Astrocyte (in vitro differentiated cells and primary cell): ENCODE measurements around the gene APBB3. TPM values are rescaled to one million over a fixed set of nuclear protein-coding genes. Genes with fewer than 3 reads are reported as not detected.

Experiments
- DNase-seq: peaks from one replicate; pipeline ENCODE4 v3.0.0-alpha.2; 2010; ENCODE audit warnings: low read depth
- FAIRE-seq: peaks from 2 replicates; lab custom pipeline; 2011; peaks lifted over from hg19 to GRCh38; lab: Jason Lieb, UNC
- H2AFZ ChIP-seq: 2 replicates; pipeline ENCODE4 v1.6.0; 2012; ENCODE audit warnings: low read depth, low read length, inconsistent platforms
- H3K27ac ChIP-seq: 2 replicates; pipeline ENCODE4 v1.5.1; 2011; ENCODE audit warnings: low read depth, low read length, inconsistent platforms
- H3K27me3 ChIP-seq: 2 replicates; pipeline ENCODE4 v1.6.0; 2011; ENCODE audit warnings: low read length, inconsistent platforms; ENCODE audit not compliant: insufficient read depth
- H3K36me3 ChIP-seq: 2 replicates; pipeline ENCODE4 v1.5.1; 2011; ENCODE audit warnings: low read length, inconsistent platforms; ENCODE audit not compliant: insufficient read depth
- H3K4me1 ChIP-seq: 2 replicates; pipeline ENCODE4 v1.5.1; 2011; ENCODE audit warnings: low read length, inconsistent platforms; ENCODE audit not compliant: insufficient read depth
- H3K4me2 ChIP-seq: 2 replicates; pipeline ENCODE4 v1.6.0; 2012; ENCODE audit warnings: low read length, inconsistent platforms
- H3K4me3 ChIP-seq: 2 replicates; pipeline ENCODE4 v1.5.1; 2011; ENCODE audit warnings: low read depth, mild to moderate bottlenecking, low read length, inconsistent platforms; ENCODE audit not compliant: insufficient read depth
- H3K79me2 ChIP-seq: 2 replicates; pipeline ENCODE4 v1.6.0; 2012; ENCODE audit warnings: mild to moderate bottlenecking, low read length, inconsistent platforms; ENCODE audit not compliant: insufficient read depth
- H3K9ac ChIP-seq: 2 replicates; pipeline ENCODE4 v1.6.0; 2012; ENCODE audit warnings: mild to moderate bottlenecking, low read length, inconsistent platforms
- H3K9me3 ChIP-seq: 2 replicates; pipeline ENCODE4 v1.5.1; 2012; ENCODE audit warnings: low read depth, mild to moderate bottlenecking, low read length, inconsistent platforms; ENCODE audit not compliant: insufficient read depth
- H4K20me1 ChIP-seq: 2 replicates; pipeline ENCODE4 v1.6.0; 2012; ENCODE audit warnings: low read length, inconsistent platforms; ENCODE audit not compliant: insufficient read depth
- H3K27ac Mint-ChIP-seq: one replicate; pipeline ENCODE4 v1.8.0; 2021; ENCODE audit warnings: mild to moderate bottlenecking, mixed read lengths; ENCODE audit not compliant: unreplicated experiment
- H3K27me3 Mint-ChIP-seq: one replicate; pipeline ENCODE4 v1.8.0; 2021; ENCODE audit warnings: low read depth, mixed read lengths; ENCODE audit not compliant: unreplicated experiment
- H3K36me3 Mint-ChIP-seq: one replicate; pipeline ENCODE4 v1.8.0; 2021; ENCODE audit warnings: low read depth, mixed read lengths; ENCODE audit not compliant: unreplicated experiment
- H3K4me1 Mint-ChIP-seq: one replicate; pipeline ENCODE4 v1.8.0; 2021; ENCODE audit warnings: low read depth, mixed read lengths; ENCODE audit not compliant: unreplicated experiment
- H3K4me3 Mint-ChIP-seq: one replicate; pipeline ENCODE4 v1.8.0; 2021; ENCODE audit warnings: mild to moderate bottlenecking, moderate library complexity, mixed read lengths; ENCODE audit not compliant: unreplicated experiment
- H3K9me3 Mint-ChIP-seq: one replicate; pipeline ENCODE4 v1.8.0; 2021; ENCODE audit warnings: mild to moderate bottlenecking, mixed read lengths; ENCODE audit not compliant: unreplicated experiment
- EZH2 ChIP-seq: IDR thresholded peaks from 2 replicates; pipeline ENCODE4 v1.6.1; 2012; ENCODE audit warnings: mild to moderate bottlenecking, low read length, inconsistent platforms; ENCODE audit not compliant: insufficient read depth
- total RNA-seq: library from RNA; stranded (reverse); gene quantifications from 2 replicates; pipeline ENCODE4 v1.2.1, GENCODE V29; 2021
- TF ChIP-seq, protein P1 (sequence below): IDR thresholded peaks from 2 replicates; pipeline ENCODE4 v1.5.1; 2011; ENCODE audit warnings: low read depth, mild to moderate bottlenecking, inconsistent platforms, low read length, moderate library complexity; ENCODE audit not compliant: insufficient read depth

APBB3 gene
- total RNA-seq, 1 donor from 2014 or later: 20.4 TPM

DNA sequence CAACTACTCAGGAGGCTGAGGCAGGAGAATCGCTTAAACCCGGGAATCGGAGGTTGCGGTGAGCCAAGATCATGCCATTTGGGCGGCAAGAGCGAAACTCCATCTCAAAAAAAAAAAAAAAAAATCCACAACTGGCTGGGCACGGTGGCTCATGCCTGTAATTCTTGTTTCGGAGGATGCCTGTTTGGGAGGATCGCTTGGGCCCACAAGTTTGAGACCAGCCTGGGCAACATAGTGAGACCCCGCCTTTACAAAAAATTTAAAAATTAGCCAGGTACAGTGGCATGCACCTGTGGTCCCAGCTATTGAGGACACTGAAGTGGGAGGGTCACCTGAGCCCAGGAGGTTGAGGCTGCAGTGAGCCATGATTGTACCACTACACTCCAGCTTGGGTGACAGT is 18.8 kb downstream of the APBB3 start:
- Histone ChIP-seq H3K9me3 (no peaks in the 10 kb centered on the region), H4K20me1 (peaks cover 28% of the 10 kb centered on the region), H3K36me3 (peaks cover 21% of the 10 kb centered on the region), H2AFZ (no peak overlapping the region), H3K4me3 (no peak overlapping the region), H3K27ac (no peak overlapping the region), H3K27me3 (no peaks in the 10 kb centered on the region), H3K4me2 (no peak overlapping the region), H3K9ac (no peak overlapping the region), H3K79me2 (no peaks in the 10 kb centered on the region), H3K4me1 (peaks cover 15% of the 10 kb centered on the region)
- Mint-ChIP-seq H3K9me3 (no peaks in the 10 kb centered on the region), H3K4me1 (peaks cover 22% of the 10 kb centered on the region), H3K27me3 (no peaks in the 10 kb centered on the region), H3K27ac (no peak overlapping the region), H3K36me3 (peaks cover 23% of the 10 kb centered on the region), H3K4me3 (no peak overlapping the region)
- no peak for DNase-seq
- TF ChIP-seq EZH2: no peak
- TF ChIP-seq, protein P1, sequence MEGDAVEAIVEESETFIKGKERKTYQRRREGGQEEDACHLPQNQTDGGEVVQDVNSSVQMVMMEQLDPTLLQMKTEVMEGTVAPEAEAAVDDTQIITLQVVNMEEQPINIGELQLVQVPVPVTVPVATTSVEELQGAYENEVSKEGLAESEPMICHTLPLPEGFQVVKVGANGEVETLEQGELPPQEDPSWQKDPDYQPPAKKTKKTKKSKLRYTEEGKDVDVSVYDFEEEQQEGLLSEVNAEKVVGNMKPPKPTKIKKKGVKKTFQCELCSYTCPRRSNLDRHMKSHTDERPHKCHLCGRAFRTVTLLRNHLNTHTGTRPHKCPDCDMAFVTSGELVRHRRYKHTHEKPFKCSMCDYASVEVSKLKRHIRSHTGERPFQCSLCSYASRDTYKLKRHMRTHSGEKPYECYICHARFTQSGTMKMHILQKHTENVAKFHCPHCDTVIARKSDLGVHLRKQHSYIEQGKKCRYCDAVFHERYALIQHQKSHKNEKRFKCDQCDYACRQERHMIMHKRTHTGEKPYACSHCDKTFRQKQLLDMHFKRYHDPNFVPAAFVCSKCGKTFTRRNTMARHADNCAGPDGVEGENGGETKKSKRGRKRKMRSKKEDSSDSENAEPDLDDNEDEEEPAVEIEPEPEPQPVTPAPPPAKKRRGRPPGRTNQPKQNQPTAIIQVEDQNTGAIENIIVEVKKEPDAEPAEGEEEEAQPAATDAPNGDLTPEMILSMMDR: no peak
- no peak for FAIRE-seq

DNA sequence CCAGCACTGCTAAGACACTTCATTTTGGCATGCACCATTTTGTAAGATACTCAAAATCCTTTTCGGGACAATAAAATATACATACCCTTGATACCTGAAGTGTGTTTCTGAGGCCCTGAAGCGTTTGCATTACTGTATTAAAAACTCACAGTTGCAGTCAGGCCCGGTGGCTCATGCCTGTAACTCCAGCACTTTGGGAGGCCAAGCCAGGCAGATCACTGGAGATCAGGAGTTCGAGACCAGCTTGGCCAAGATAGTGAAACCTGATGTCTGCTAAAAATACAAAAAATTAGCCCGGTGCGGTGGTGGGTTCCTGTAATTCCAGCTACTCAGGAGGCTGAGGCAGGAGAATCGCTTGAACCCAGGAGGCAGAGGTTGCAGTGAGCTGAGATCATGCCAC is 19.4 kb downstream of the APBB3 start:
- peaks cover 22% of the 10 kb centered on the region for H3K4me1 Mint-ChIP-seq
- no peak for FAIRE-seq

DNA sequence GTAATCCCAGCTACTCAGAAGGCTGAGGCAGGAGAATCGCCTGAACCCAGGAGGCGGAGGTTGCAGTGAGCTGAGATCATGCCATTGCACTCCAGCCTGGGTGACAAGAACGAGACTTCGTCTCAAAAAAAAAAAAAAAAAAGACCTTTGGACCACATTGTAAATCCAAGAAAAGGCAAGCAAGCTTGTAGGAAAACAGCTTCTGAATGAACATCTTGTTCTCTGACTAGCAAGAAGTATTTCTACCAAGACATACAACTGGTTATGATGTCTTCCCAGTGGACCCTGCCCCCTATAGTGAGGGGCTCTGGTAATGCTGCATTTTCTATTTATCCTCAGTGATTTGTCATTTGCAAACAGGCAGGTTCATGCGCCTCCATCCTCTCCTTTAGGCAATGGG is 21.4 kb downstream of the APBB3 start:
- FAIRE-seq: no peak
- Histone ChIP-seq H3K27me3 (no peaks in the 10 kb centered on the region), H3K79me2 (no peaks in the 10 kb centered on the region), H4K20me1 (peaks cover 2% of the 10 kb centered on the region), H3K4me2 (no peak overlapping the region), H3K36me3 (peaks cover 12% of the 10 kb centered on the region), H2AFZ (no peak overlapping the region), H3K4me3 (no peak overlapping the region), H3K27ac (no peak overlapping the region), H3K9ac (no peak overlapping the region), H3K9me3 (no peaks in the 10 kb centered on the region), H3K4me1 (peaks cover 9% of the 10 kb centered on the region)
- DNase-seq: no peak
- Mint-ChIP-seq H3K36me3 (peaks cover 12% of the 10 kb centered on the region), H3K4me1 (peaks cover 4% of the 10 kb centered on the region), H3K9me3 (no peaks in the 10 kb centered on the region), H3K27me3 (no peaks in the 10 kb centered on the region), H3K27ac (no peak overlapping the region), H3K4me3 (no peak overlapping the region)
- TF ChIP-seq EZH2: no peak
- TF ChIP-seq, protein P1: no peak

More for the DNA sequence above, 19.4 kb downstream of the APBB3 start:
- no peak overlapping the region for H3K4me3 Mint-ChIP-seq
- no peaks in the 10 kb centered on the region for H3K9me3 Mint-ChIP-seq
- no peak for TF ChIP-seq EZH2
- TF ChIP-seq, protein P1: no peak
- Histone ChIP-seq H4K20me1 (peaks cover 22% of the 10 kb centered on the region), H3K4me3 (no peak overlapping the region), H3K27ac (no peak overlapping the region), H3K4me2 (no peak overlapping the region), H2AFZ (no peak overlapping the region), H3K9ac (no peak overlapping the region), H3K79me2 (no peaks in the 10 kb centered on the region), H3K36me3 (peaks cover 15% of the 10 kb centered on the region), H3K4me1 (peaks cover 15% of the 10 kb centered on the region), H3K27me3 (no peaks in the 10 kb centered on the region), H3K9me3 (no peaks in the 10 kb centered on the region)
- H3K36me3 Mint-ChIP-seq: peaks cover 18% of the 10 kb centered on the region
- no peak for DNase-seq
- H3K27ac Mint-ChIP-seq: no peak overlapping the region
- H3K27me3 Mint-ChIP-seq: no peaks in the 10 kb centered on the region
